ENCODE measurements around the gene SKP1.

SKP1 gene

GRCh38 chr5:134111741-134112647 lies 64.8 kb downstream of the SKP1 start:
- DNase-seq, result no peak

GRCh38 chr5:134110382-134110781 lies 66.4 kb downstream of the SKP1 start:
- DNase-seq, result no peak

GRCh38 chr5:134107779-134108178 lies 69.0 kb downstream of the SKP1 start:
- DNase-seq, result no peak

- DNase-seq, result no peak
Observed at GRCh38 chr5:134106991-134107701, 69.6 kb downstream of the SKP1 start.

GRCh38 chr5:134103998-134104654 lies 72.6 kb downstream of the SKP1 start:
- DNase-seq, result no peak

GRCh38 chr5:134103397-134103796 lies 73.4 kb downstream of the SKP1 start:
- no peak for DNase-seq

- DNase-seq, result peak in 1 of 2 experiments; percentile 41
Observed at GRCh38 chr5:134101686-134102439, 74.9 kb downstream of the SKP1 start.

GRCh38 chr5:134100283-134101091 lies 76.3 kb downstream of the SKP1 start:
- DNase-seq, result no peak

GRCh38 chr5:134099939-134100282 lies 76.8 kb downstream of the SKP1 start:
- no peak for DNase-seq

- DNase-seq, result no peak
Observed at GRCh38 chr5:134099288-134099872, 77.4 kb downstream of the SKP1 start.
